GM18499 (cell line): ENCODE data around the gene P2RX5.

Source experiments
- ATAC-seq: cut with Tn5 transposase; IDR thresholded peaks from one replicate; pipeline ENCODE4 v1.9.1; 2021; ENCODE audit warnings: moderate number of reproducible peaks; ENCODE audit not compliant: insufficient read depth, unreplicated experiment

P2RX5 gene

GRCh38 chr17:3683054-3683511 lies 12.9 kb downstream of the P2RX5 start:
- ATAC-seq = no peak

GRCh38 chr17:3682033-3682432 lies 13.9 kb downstream of the P2RX5 start:
- ATAC-seq = no peak

- ATAC-seq = no peak
Observed at GRCh38 chr17:3681565-3681964, 14.4 kb downstream of the P2RX5 start.

- no peak for ATAC-seq
Observed at GRCh38 chr17:3681057-3681456, 14.9 kb downstream of the P2RX5 start.

GRCh38 chr17:3679531-3680126 lies 16.3 kb downstream of the P2RX5 start:
- ATAC-seq = no peak

- no peak for ATAC-seq
Observed at GRCh38 chr17:3678821-3679530, 17.0 kb downstream of the P2RX5 start.

- no peak for ATAC-seq
Observed at GRCh38 chr17:3678095-3678820, 17.7 kb downstream of the P2RX5 start.

GRCh38 chr17:3675886-3676285 lies 20.1 kb downstream of the P2RX5 start:
- no peak for ATAC-seq

- ATAC-seq = no peak
Observed at GRCh38 chr17:3672571-3672970, 23.4 kb downstream of the P2RX5 start.

GRCh38 chr17:3669548-3669947 lies 26.4 kb downstream of the P2RX5 start:
- ATAC-seq = no peak

- ATAC-seq = no peak
Observed at GRCh38 chr17:3669085-3669347, 26.9 kb downstream of the P2RX5 start.

GRCh38 chr17:3668279-3669084 lies 27.5 kb downstream of the P2RX5 start, which contains the start of the genes EMC6 and TAX1BP3:
Gene EMC6 (plus strand): TSS chr17:3668812. CDS start chr17:3669147, 335 bp downstream.
Gene TAX1BP3 (minus strand): TSS chr17:3668578. CDS start chr17:3668526, 52 bp downstream.
- ATAC-seq = peak; percentile 58

GRCh38 chr17:3667366-3668278 lies 28.3 kb downstream of the P2RX5 start:
- no peak for ATAC-seq

- no peak for ATAC-seq
Observed at GRCh38 chr17:3666516-3666915, 29.4 kb downstream of the P2RX5 start.

GRCh38 chr17:3665834-3666233 lies 30.1 kb downstream of the P2RX5 start:
- no peak for ATAC-seq

- ATAC-seq = no peak
Observed at GRCh38 chr17:3663102-3664011, 32.6 kb downstream of the P2RX5 start.

GRCh38 chr17:3660311-3660891 lies 35.6 kb downstream of the P2RX5 start:
- no peak for ATAC-seq

GRCh38 chr17:3659541-3660111 lies 36.3 kb downstream of the P2RX5 start:
- ATAC-seq = no peak
